Measurements from ENCODE around the gene RALGAPA2.

RALGAPA2 gene

GRCh38 chr20:20425823-20426654, 286.4 kb downstream of the RALGAPA2 start:
- Histone ChIP-seq H3K27me3 (ENCODE audit: insufficient read depth, low read length, poor library complexity, severe bottlenecking) (no peaks in the 10 kb centered on the region), H4K20me1 (ENCODE audit: insufficient read depth, low read length, poor library complexity, severe bottlenecking) (no peaks in the 10 kb centered on the region), H3K4me1 (ENCODE audit: insufficient read depth, low read length, poor library complexity, severe bottlenecking) (peaks cover 4% of the 10 kb centered on the region), H3K4me2 (ENCODE audit: low read depth, low read length, poor library complexity, severe bottlenecking) (no peak overlapping the region), H3K9me2 (replicated peaks; ENCODE audit: low read depth, low read length) (no peaks in the 10 kb centered on the region), H3K4me3 (ENCODE audit: low read length, poor library complexity, severe bottlenecking) (no peak overlapping the region), H2AFZ (ENCODE audit: low read length) (no peak overlapping the region), H3K79me2 (ENCODE audit: insufficient read depth, low read length) (no peaks in the 10 kb centered on the region), H3K36me3 (ENCODE audit: insufficient read depth, low read length) (no peaks in the 10 kb centered on the region), H3F3A (ENCODE audit: low read depth) (no peaks in the 10 kb centered on the region), H3K9ac (ENCODE audit: low read depth, low read length, poor library complexity, severe bottlenecking) (no peak overlapping the region), H3K9me3 (ENCODE audit: insufficient read depth, low read depth, low read length) (no peaks in the 10 kb centered on the region)
- TF ChIP-seq CTCF (conservative IDR thresholded peaks at IDR 0.05; ENCODE audit: low read length) (no peak), EZH2phosphoT487 (IDR thresholded peaks at IDR 0.05; ENCODE audit: borderline replicate concordance) (no peak)

GRCh38 chr20:20423117-20423516, 289.3 kb downstream of the RALGAPA2 start:
- Histone ChIP-seq H3K4me3 (ENCODE audit: low read length, poor library complexity, severe bottlenecking) (no peak overlapping the region), H3K36me3 (ENCODE audit: insufficient read depth, low read length) (no peaks in the 10 kb centered on the region), H3K9me2 (replicated peaks; ENCODE audit: low read depth, low read length) (no peaks in the 10 kb centered on the region), H3K4me1 (ENCODE audit: insufficient read depth, low read length, poor library complexity, severe bottlenecking) (peaks cover 5% of the 10 kb centered on the region), H3K9ac (ENCODE audit: low read depth, low read length, poor library complexity, severe bottlenecking) (no peak overlapping the region), H3K9me3 (ENCODE audit: insufficient read depth, low read depth, low read length) (no peaks in the 10 kb centered on the region), H4K20me1 (ENCODE audit: insufficient read depth, low read length, poor library complexity, severe bottlenecking) (no peaks in the 10 kb centered on the region), H3K27me3 (ENCODE audit: insufficient read depth, low read length, poor library complexity, severe bottlenecking) (no peaks in the 10 kb centered on the region), H2AFZ (ENCODE audit: low read length) (no peak overlapping the region), H3F3A (ENCODE audit: low read depth) (no peaks in the 10 kb centered on the region), H3K79me2 (ENCODE audit: insufficient read depth, low read length) (no peaks in the 10 kb centered on the region), H3K4me2 (ENCODE audit: low read depth, low read length, poor library complexity, severe bottlenecking) (no peak overlapping the region)
- TF ChIP-seq CTCF (conservative IDR thresholded peaks at IDR 0.05; ENCODE audit: low read length) (no peak), EZH2phosphoT487 (IDR thresholded peaks at IDR 0.05; ENCODE audit: borderline replicate concordance) (no peak)

- Histone ChIP-seq H3K9me2 (replicated peaks; ENCODE audit: low read depth, low read length) (no peaks in the 10 kb centered on the region), H3K9ac (ENCODE audit: low read depth, low read length, poor library complexity, severe bottlenecking) (no peak overlapping the region), H3K79me2 (ENCODE audit: insufficient read depth, low read length) (no peaks in the 10 kb centered on the region), H3K4me2 (ENCODE audit: low read depth, low read length, poor library complexity, severe bottlenecking) (no peak overlapping the region), H3F3A (ENCODE audit: low read depth) (no peaks in the 10 kb centered on the region), H3K27me3 (ENCODE audit: insufficient read depth, low read length, poor library complexity, severe bottlenecking) (no peaks in the 10 kb centered on the region), H3K4me3 (ENCODE audit: low read length, poor library complexity, severe bottlenecking) (no peak overlapping the region), H3K36me3 (ENCODE audit: insufficient read depth, low read length) (no peaks in the 10 kb centered on the region), H3K9me3 (ENCODE audit: insufficient read depth, low read depth, low read length) (no peaks in the 10 kb centered on the region), H4K20me1 (ENCODE audit: insufficient read depth, low read length, poor library complexity, severe bottlenecking) (no peaks in the 10 kb centered on the region), H3K4me1 (ENCODE audit: insufficient read depth, low read length, poor library complexity, severe bottlenecking) (peaks cover 3% of the 10 kb centered on the region), H2AFZ (ENCODE audit: low read length) (no peak overlapping the region)
- TF ChIP-seq EZH2phosphoT487 (IDR thresholded peaks at IDR 0.05; ENCODE audit: borderline replicate concordance), result no peak
- no peak for TF ChIP-seq CTCF (conservative IDR thresholded peaks at IDR 0.05; ENCODE audit: low read length)
Measured at GRCh38 chr20:20417876-20418676, 294.4 kb downstream of the RALGAPA2 start.
